Neutrophil (primary cell): ENCODE data around the gene TTLL10.

Experiments used
- H3K27ac ChIP-seq: fragments of 200-600 bp; sonication (generic); 2 replicates; pipeline ENCODE4 v1.5.1; 2016; ENCODE audit warnings: mild to moderate bottlenecking, moderate library complexity
- H3K27me3 ChIP-seq: fragments of 200-600 bp; sonication (generic); 2 replicates; pipeline ENCODE4 v1.6.0; 2016; ENCODE audit warnings: mild to moderate bottlenecking
- H3K36me3 ChIP-seq: fragments of 200-600 bp; sonication (generic); 2 replicates; pipeline ENCODE4 v1.5.1; 2017
- H3K4me1 ChIP-seq, 2 experiments: fragments of 200-600 bp in 1 of 2; sonication (generic) in 1 of 2; 1 replicate in 1 of 2; 2 replicates in 1 of 2; pipeline versions ENCODE4 v1.5.1 to v1.6.1; 2013 to 2016; ENCODE audit warnings: low read depth in 1 of 2, low read length in 1 of 2, mild to moderate bottlenecking in 1 of 2, moderate library complexity in 1 of 2; ENCODE audit not compliant: control insufficient read depth in 1 of 2, insufficient read depth in 1 of 2
- H3K4me3 ChIP-seq, 2 experiments: fragments of 200-600 bp in 1 of 2; sonication (generic) in 1 of 2; 1 replicate in 1 of 2; 2 replicates in 1 of 2; pipeline ENCODE4 v1.5.1; 2013 to 2016; ENCODE audit warnings: low read depth in 1 of 2, low read length in 1 of 2, mild to moderate bottlenecking in 1 of 2, moderate library complexity in 1 of 2
- H3K9me3 ChIP-seq: fragments of 200-600 bp; sonication (generic); 2 replicates; pipeline ENCODE4 v1.5.1; 2016
- CTCF ChIP-seq: fragments of 200-600 bp; sonication (generic); IDR thresholded peaks from 2 replicates; pipeline ENCODE4 v1.5.1; 2016; ENCODE audit warnings: antibody characterized with exemption

The TTLL10 gene

GRCh38 chr1:1157914-1158710, 15.6 kb upstream of the TTLL10 start:
- TF ChIP-seq CTCF: no peak
- H3K27ac ChIP-seq: peak overlapping the region; percentile 85
- peak overlapping the region; percentile 90 to 91 for H3K4me3 ChIP-seq
- peaks cover 8% of the 10 kb centered on the region in 2 experiments for H3K4me1 ChIP-seq
- H3K27me3 ChIP-seq: peaks cover 13% of the 10 kb centered on the region
- H3K36me3 ChIP-seq: no peaks in the 10 kb centered on the region
- no peaks in the 10 kb centered on the region for H3K9me3 ChIP-seq

GRCh38 chr1:1160281-1160930, 13.3 kb upstream of the TTLL10 start:
- no peaks in the 10 kb centered on the region for H3K36me3 ChIP-seq
- no peak overlapping the region for H3K27ac ChIP-seq
- H3K27me3 ChIP-seq: peaks cover 35% of the 10 kb centered on the region
- no peak for TF ChIP-seq CTCF
- no peak overlapping the region for H3K4me3 ChIP-seq
- peaks cover 8% of the 10 kb centered on the region in 2 experiments for H3K4me1 ChIP-seq
- H3K9me3 ChIP-seq: no peaks in the 10 kb centered on the region

GRCh38 chr1:1161078-1161682, 12.5 kb upstream of the TTLL10 start:
- no peak for TF ChIP-seq CTCF
- H3K27me3 ChIP-seq: peaks cover 43% of the 10 kb centered on the region
- no peaks in the 10 kb centered on the region for H3K36me3 ChIP-seq
- H3K9me3 ChIP-seq: no peaks in the 10 kb centered on the region
- H3K4me3 ChIP-seq: no peak overlapping the region
- no peak overlapping the region for H3K27ac ChIP-seq
- H3K4me1 ChIP-seq: peaks cover 8% of the 10 kb centered on the region in 2 experiments

GRCh38 chr1:1161683-1162079, 12.0 kb upstream of the TTLL10 start:
- Histone ChIP-seq H3K4me1 (peaks cover 8% of the 10 kb centered on the region in 2 experiments), H3K27ac (no peak overlapping the region), H3K9me3 (no peaks in the 10 kb centered on the region), H3K36me3 (no peaks in the 10 kb centered on the region), H3K4me3 (no peak overlapping the region), H3K27me3 (peaks cover 48% of the 10 kb centered on the region)
- TF ChIP-seq CTCF: no peak

- H3K27me3 ChIP-seq: peaks cover 49% of the 10 kb centered on the region
- H3K36me3 ChIP-seq: no peaks in the 10 kb centered on the region
- no peak overlapping the region for H3K4me3 ChIP-seq
- no peaks in the 10 kb centered on the region for H3K9me3 ChIP-seq
- TF ChIP-seq CTCF: no peak
- H3K27ac ChIP-seq: no peak overlapping the region
- peaks cover 8% of the 10 kb centered on the region in 2 experiments for H3K4me1 ChIP-seq
Measured at GRCh38 chr1:1162597-1163537, 10.8 kb upstream of the TTLL10 start.
